AG04450 (cell line): ENCODE results near the gene TM4SF1. TPM values are rescaled to one million over a fixed set of nuclear protein-coding genes. Genes with fewer than 3 reads are reported as not detected.

Source experiments
- CTCF ChIA-PET: fragments of 300-600, 350-600 bp; formaldehyde crosslinking; extraction: SDS; loops from one replicate; lab custom pipeline; 2022; ENCODE audit warnings: antibody characterized with exemption, inconsistent platforms; lab: Charles Lee
- POLR2A ChIA-PET: fragments of 350-600 bp; formaldehyde crosslinking; extraction: SDS; loops from one replicate; lab custom pipeline; 2021; ENCODE audit warnings: antibody characterized with exemption, inconsistent platforms; lab: Yijun Ruan, JAX
- DNase-seq: peaks from one replicate; pipeline ENCODE4 v3.0.0-alpha.2; 2011; ENCODE audit warnings: low read depth, low spot score
- H3K27ac ChIP-seq: one replicate; pipeline ENCODE4 v1.5.1; 2012; ENCODE audit warnings: low read depth, low read length, control low read depth
- H3K27me3 ChIP-seq: one replicate; pipeline ENCODE4 v1.6.0; 2012; ENCODE audit warnings: low read length; ENCODE audit not compliant: control insufficient read depth, insufficient read depth
- H3K4me3 ChIP-seq: 2 replicates; pipeline ENCODE4 v1.5.1; 2011; ENCODE audit warnings: mild to moderate bottlenecking, low read depth, low read length, control low read depth
- H3K9me3 ChIP-seq: 2 replicates; pipeline ENCODE4 v1.5.1; 2012; ENCODE audit warnings: low read length; ENCODE audit not compliant: control insufficient read depth, insufficient read depth
- polyA plus RNA-seq: library from polyadenylated mRNA; depleted of rRNA; stranded (reverse); fragments of >200 nt; gene quantifications from 2 replicates; pipeline ENCODE4 v1.2.3, GENCODE V29; 2011
- TF ChIP-seq, protein P1 (sequence below): IDR thresholded peaks from 2 replicates; pipeline ENCODE4 v1.5.1; 2011; ENCODE audit warnings: low read depth, low read length, control low read depth, inconsistent platforms

The TM4SF1 gene
- polyA plus RNA-seq, 1 experiment = 260 TPM

- ChIA-PET POLR2A (interaction anchor here (0.7 to 1.4 kb wide), 6 partner anchors 9 to 418 kb away, joined by 3 to 4 read pairs (median 3); no protein-coding TSS in a partner anchor), CTCF (interaction anchor here (1.0 to 1.5 kb wide), 5 partner anchors 21 to 253 kb away, joined by 3 to 6 read pairs (median 3); no protein-coding TSS in a partner anchor)
- Histone ChIP-seq H3K27me3 (no peaks in the 10 kb centered on the region), H3K4me3 (no peak overlapping the region), H3K27ac (peak overlapping the region; percentile 53), H3K9me3 (no peaks in the 10 kb centered on the region)
- peak; percentile 60 for DNase-seq
- TF ChIP-seq, protein P1, sequence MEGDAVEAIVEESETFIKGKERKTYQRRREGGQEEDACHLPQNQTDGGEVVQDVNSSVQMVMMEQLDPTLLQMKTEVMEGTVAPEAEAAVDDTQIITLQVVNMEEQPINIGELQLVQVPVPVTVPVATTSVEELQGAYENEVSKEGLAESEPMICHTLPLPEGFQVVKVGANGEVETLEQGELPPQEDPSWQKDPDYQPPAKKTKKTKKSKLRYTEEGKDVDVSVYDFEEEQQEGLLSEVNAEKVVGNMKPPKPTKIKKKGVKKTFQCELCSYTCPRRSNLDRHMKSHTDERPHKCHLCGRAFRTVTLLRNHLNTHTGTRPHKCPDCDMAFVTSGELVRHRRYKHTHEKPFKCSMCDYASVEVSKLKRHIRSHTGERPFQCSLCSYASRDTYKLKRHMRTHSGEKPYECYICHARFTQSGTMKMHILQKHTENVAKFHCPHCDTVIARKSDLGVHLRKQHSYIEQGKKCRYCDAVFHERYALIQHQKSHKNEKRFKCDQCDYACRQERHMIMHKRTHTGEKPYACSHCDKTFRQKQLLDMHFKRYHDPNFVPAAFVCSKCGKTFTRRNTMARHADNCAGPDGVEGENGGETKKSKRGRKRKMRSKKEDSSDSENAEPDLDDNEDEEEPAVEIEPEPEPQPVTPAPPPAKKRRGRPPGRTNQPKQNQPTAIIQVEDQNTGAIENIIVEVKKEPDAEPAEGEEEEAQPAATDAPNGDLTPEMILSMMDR = no peak
Observed at GRCh38 chr3:149373235-149374125, 4.0 kb downstream of the TM4SF1 start.

GRCh38 chr3:149371723-149372114 is 5.7 kb downstream of the TM4SF1 start:
- Histone ChIP-seq H3K27ac (peak overlapping the region; percentile 66), H3K27me3 (no peaks in the 10 kb centered on the region), H3K4me3 (no peak overlapping the region), H3K9me3 (no peaks in the 10 kb centered on the region)
- TF ChIP-seq, protein P1 = no peak
- no peak for DNase-seq
- ChIA-PET POLR2A (interaction anchor here (0.6 kb wide), 1 partner anchor 54 kb away, joined by 3 read pairs; no protein-coding TSS in a partner anchor), CTCF (interaction anchor here (0.6 to 1.0 kb wide), 2 partner anchors 197 to 1064 kb away, joined by 3 read pairs; no protein-coding TSS in a partner anchor)

DNA sequence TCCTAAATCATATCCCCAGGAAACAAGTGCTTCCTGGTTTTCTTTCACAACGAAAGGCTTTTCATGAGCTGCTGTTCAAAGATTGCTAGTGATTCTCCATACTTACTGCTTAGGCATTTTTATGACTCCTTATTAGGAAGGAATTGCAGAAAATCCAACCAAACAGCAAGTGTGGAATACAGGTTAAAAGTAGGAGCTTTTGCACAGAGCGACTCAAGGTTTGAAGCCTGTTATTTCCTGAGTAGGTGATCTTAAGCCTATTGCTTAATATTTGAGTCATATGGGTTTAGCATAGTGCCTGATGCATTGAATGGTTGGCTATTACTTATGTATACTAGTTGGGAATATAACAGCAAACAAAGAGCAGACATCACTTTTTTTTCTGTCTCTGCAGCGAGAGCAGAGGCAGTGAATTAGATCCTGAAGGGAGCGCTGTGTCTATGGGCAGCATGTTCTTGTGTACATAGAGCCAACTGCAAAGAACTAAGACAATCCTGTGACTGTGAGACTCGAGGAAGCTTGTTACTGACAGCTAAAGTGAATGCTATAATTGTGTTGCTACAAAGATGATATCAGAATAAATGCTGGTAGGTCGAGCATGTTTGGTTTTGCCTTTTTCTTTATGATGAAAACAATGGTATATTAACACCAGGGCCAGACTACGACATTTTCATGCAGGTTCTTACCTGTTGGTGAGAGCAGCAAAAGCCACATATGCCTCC is 6.3 kb downstream of the TM4SF1 start:
- POLR2A ChIA-PET = interaction anchor here (0.6 to 0.9 kb wide), 2 partner anchors 15 to 53 kb away, joined by 3 to 4 read pairs; no protein-coding TSS in a partner anchor
- H3K4me3 ChIP-seq = no peak overlapping the region
- no peak for DNase-seq
- TF ChIP-seq, protein P1 = 0 out of 2 replicates have a peak, but pooled peaks have one; percentile 7
- H3K27me3 ChIP-seq = no peaks in the 10 kb centered on the region
- peak overlapping the region; percentile 66 for H3K27ac ChIP-seq
- no peaks in the 10 kb centered on the region for H3K9me3 ChIP-seq
- CTCF ChIA-PET = interaction anchor here (0.6 to 1.6 kb wide), 6 partner anchors 31 to 1064 kb away, joined by 3 to 5 read pairs (median 3); no protein-coding TSS in a partner anchor

DNA sequence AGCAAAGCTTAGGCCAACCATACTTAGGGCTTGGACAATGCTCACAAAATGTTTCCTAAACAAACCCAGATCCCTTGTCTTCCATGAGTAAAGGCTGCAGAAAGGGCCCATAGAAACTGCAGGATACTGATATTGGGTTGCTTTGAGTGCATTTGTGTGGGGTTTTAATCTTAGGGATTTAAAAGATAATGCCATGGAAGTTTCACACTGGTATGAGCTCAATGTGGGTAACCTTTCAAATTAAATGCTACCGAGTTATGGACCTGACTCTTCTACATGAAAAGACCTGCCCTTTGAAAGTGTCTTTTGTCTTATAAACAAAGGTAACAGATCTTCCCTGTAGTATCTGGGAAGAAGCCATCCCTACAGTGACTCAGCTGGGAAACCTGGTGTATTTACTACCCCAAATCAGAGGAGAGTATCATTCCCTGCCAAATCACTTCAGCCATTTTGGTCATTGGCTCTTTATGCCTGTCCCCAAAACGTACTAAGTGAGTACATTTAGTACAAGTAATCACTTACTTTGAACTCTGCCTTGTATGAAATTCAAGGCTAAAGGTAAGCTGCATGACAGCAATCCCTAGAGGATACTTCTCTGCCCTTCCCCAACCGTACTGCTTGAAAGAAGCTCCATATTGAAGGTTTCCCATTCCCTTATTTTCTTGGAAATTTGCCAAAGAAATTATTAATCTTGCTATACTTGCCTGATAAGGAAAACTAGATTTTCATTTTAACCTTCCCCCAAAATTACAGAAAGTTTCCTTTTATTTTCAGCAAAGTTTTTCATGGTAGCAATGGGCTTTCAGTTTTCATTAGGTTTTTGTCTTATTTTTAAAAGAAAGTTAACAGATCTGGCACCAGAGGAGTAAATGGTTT is 7.2 kb downstream of the TM4SF1 start:
- no peak for DNase-seq
- ChIA-PET CTCF (interaction anchor here (1.0 to 1.6 kb wide), 6 partner anchors 15 to 417 kb away, joined by 3 to 5 read pairs (median 3); no protein-coding TSS in a partner anchor), POLR2A (interaction anchor here (0.9 kb wide), 1 partner anchor 16 kb away, joined by 4 read pairs; no protein-coding TSS in a partner anchor)
- H3K9me3 ChIP-seq = no peaks in the 10 kb centered on the region
- H3K4me3 ChIP-seq = no peak overlapping the region
- TF ChIP-seq, protein P1 = no peak
- no peak overlapping the region for H3K27ac ChIP-seq
- H3K27me3 ChIP-seq = no peaks in the 10 kb centered on the region
